ENCODE data around the gene CNNM4.

The CNNM4 gene

DNA sequence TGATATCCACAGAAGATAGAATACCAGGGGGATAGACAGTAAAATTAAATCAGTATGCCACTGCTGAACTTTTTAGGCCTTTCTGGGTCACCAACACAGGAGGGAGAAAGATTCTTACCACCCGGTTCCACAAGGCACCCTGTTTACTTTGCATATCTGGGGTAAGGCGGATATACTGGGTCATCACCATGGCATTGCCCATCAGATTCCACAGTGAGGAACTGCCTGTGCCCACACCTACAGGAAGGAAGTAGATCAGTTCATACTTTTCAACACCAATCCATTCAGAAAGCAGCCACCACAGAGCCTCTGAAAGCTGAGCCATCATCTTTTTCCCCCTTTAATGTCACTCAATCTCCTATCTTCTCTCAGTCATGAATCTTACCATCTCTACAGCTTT is 22.9 kb upstream of the CNNM4 start:
- Histone ChIP-seq H3K4me2 (ENCODE audit: low read length) (no peak overlapping the region), H3K36me3 (ENCODE audit: insufficient read depth, low read length) (peaks cover 24% of the 10 kb centered on the region), H3K9me3 (replicated peaks; ENCODE audit: low read length) (no peaks in the 10 kb centered on the region), H3K4me1 (ENCODE audit: control insufficient read depth, insufficient read depth, low read length) (peaks cover 5% of the 10 kb centered on the region), H3K27me3 (ENCODE audit: control insufficient read depth, insufficient read depth, low read length) (no peaks in the 10 kb centered on the region), H3K9ac (ENCODE audit: low read depth, low read length) (no peak overlapping the region), H3K4me3 (ENCODE audit: low read length) (no peak overlapping the region)

DNA sequence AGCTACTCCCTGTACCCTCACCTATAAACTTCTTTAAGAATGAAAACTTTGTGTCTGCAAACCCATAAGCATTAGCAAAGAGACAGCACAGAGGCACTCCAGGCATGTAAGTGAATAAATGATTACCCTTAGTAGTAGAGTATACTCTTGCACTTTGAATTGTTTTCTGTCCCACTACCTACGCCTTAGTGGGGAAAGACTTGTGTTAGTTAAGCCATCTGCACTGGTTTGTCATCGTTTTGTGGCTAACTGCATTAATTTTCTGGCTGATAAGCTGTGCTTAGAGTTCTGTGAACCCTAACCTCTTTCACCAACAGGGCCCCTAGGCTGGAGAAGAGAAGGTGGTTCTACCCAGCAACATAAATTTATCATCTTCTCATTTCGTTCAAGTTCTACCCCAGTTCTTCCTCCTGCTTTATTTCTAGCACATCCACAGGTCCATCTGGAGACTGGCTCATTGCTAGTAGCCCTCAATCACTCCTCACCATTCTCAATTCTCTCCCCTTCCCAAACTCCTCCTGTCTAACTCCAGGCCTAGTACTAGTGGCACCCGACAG is 21.5 kb upstream of the CNNM4 start:
- peak overlapping the region; percentile 79 for H3K4me3 ChIP-seq (ENCODE audit: low read length)
- no peaks in the 10 kb centered on the region for H3K9me3 ChIP-seq (replicated peaks; ENCODE audit: low read length)
- H3K4me1 ChIP-seq (ENCODE audit: control insufficient read depth, insufficient read depth, low read length): peaks cover 5% of the 10 kb centered on the region
- H3K27me3 ChIP-seq (ENCODE audit: control insufficient read depth, insufficient read depth, low read length): no peaks in the 10 kb centered on the region
- H3K9ac ChIP-seq (ENCODE audit: low read depth, low read length): peak overlapping the region; percentile 86
- H3K36me3 ChIP-seq (ENCODE audit: insufficient read depth, low read length): peaks cover 11% of the 10 kb centered on the region
- peak overlapping the region; percentile 78 for H3K4me2 ChIP-seq (ENCODE audit: low read length)

DNA sequence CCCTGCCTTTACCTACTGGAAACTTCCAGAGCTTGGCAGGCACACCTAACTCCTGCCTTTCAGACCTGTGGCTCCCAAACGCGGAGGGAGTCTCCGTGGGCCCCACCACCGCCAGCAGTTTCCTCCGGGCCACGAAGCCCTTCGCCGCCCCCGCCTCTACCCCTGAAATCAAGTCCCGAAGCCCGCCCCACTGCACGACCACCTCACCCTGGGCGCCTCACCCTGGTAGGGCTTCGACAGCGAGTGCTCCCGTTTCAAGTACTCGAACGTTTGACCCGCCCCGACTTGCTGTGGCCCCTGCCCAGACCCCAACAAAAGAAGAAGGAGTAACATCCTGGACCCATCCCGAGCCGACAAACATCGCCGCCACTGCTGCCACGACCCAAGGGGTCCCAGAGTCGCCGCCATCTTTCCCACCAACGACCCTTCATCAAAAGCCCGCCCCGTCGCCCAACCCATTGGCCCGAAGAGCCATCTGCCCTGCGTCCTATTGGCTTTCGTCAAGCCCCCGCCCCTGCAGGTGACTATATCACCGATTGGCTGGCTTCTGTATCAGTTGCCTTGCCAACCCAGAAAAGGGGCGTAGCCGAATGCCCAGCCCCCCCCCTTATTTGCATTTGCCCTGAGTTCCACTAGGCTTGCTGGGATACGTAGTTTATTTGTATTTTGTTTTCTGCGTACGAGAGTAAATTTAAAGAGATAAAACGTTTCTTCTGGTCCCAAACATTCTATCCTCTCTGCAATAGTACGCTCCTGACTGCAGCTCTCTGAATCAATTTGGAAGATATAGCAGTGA is 20.9 kb upstream of the CNNM4 start, which contains the start of gene LMAN2L:
LMAN2L (minus strand) TSS at position 432 of the 796 bp plus-strand sequence; CDS start at position 408, 24 bp downstream.
- no peaks in the 10 kb centered on the region for H3K9me3 ChIP-seq (replicated peaks; ENCODE audit: low read length)
- peaks cover 5% of the 10 kb centered on the region for H3K4me1 ChIP-seq (ENCODE audit: control insufficient read depth, insufficient read depth, low read length)
- H3K4me3 ChIP-seq (ENCODE audit: low read length): peak within 1 kb of the TSS; percentile 79
- peak within 1 kb of the TSS; percentile 86 for H3K9ac ChIP-seq (ENCODE audit: low read depth, low read length)
- H3K36me3 ChIP-seq (ENCODE audit: insufficient read depth, low read length): peaks cover 8% of the 10 kb centered on the region
- peaks cover under 1% of the 10 kb centered on the region for H3K27me3 ChIP-seq (ENCODE audit: control insufficient read depth, insufficient read depth, low read length)
- peak within 1 kb of the TSS; percentile 78 for H3K4me2 ChIP-seq (ENCODE audit: low read length)

DNA sequence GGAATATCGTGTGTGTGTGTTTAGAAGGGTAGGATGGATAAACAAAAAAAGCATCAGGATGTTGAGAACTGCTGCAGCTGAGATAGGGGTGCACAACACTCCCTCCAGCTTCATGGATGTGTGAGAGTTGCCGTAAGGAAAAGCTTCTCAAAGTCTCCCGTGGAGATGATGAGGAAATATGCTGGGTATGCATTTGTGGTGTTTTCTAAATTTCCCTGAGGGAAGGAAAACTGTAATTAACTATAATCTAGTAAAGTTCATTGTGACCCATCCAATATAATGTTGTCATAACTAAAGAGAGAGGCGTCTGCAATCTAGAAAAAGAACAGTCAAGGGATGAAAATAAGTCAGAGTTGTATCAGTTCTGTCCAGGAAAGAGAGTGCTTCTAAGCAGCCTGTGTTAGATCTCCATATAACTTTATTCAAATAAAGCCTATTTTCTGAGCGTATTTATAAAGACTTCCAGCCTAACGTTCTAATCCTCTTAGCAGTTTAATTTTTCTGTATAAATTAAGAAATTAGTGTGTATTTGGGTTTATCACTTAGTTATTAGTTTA is 13.6 kb upstream of the CNNM4 start:
- no peak overlapping the region for H3K4me2 ChIP-seq (ENCODE audit: low read length)

GRCh38 chr2:96751800-96752199 is 8.9 kb upstream of the CNNM4 start:
- H3K36me3 ChIP-seq (ENCODE audit: insufficient read depth, low read length): no peaks in the 10 kb centered on the region
- H3K9ac ChIP-seq (ENCODE audit: low read depth, low read length): no peak overlapping the region
- H3K27me3 ChIP-seq (ENCODE audit: control insufficient read depth, insufficient read depth, low read length): peaks cover 13% of the 10 kb centered on the region
- no peaks in the 10 kb centered on the region for H3K9me3 ChIP-seq (replicated peaks; ENCODE audit: low read length)
- H3K4me2 ChIP-seq (ENCODE audit: low read length): no peak overlapping the region
- no peaks in the 10 kb centered on the region for H3K4me1 ChIP-seq (ENCODE audit: control insufficient read depth, insufficient read depth, low read length)
- H3K4me3 ChIP-seq (ENCODE audit: low read length): no peak overlapping the region

More for the DNA sequence above, 13.6 kb upstream of the CNNM4 start:
- Histone ChIP-seq H3K27me3 (ENCODE audit: control insufficient read depth, insufficient read depth, low read length) (peaks cover 16% of the 10 kb centered on the region), H3K9me3 (replicated peaks; ENCODE audit: low read length) (no peaks in the 10 kb centered on the region), H3K4me3 (ENCODE audit: low read length) (no peak overlapping the region), H3K36me3 (ENCODE audit: insufficient read depth, low read length) (no peaks in the 10 kb centered on the region), H3K4me1 (ENCODE audit: control insufficient read depth, insufficient read depth, low read length) (no peaks in the 10 kb centered on the region), H3K9ac (ENCODE audit: low read depth, low read length) (no peak overlapping the region)

- Histone ChIP-seq H3K36me3 (ENCODE audit: insufficient read depth, low read length) (no peaks in the 10 kb centered on the region), H3K4me2 (ENCODE audit: low read length) (no peak overlapping the region), H3K9me3 (replicated peaks; ENCODE audit: low read length) (no peaks in the 10 kb centered on the region), H3K4me3 (ENCODE audit: low read length) (no peak overlapping the region), H3K9ac (ENCODE audit: low read depth, low read length) (no peak overlapping the region), H3K4me1 (ENCODE audit: control insufficient read depth, insufficient read depth, low read length) (no peaks in the 10 kb centered on the region), H3K27me3 (ENCODE audit: control insufficient read depth, insufficient read depth, low read length) (peaks cover 13% of the 10 kb centered on the region)
Measured at GRCh38 chr2:96753661-96754282, 6.9 kb upstream of the CNNM4 start.

GRCh38 chr2:96754317-96754716 is 6.4 kb upstream of the CNNM4 start:
- Histone ChIP-seq H3K4me3 (ENCODE audit: low read length) (no peak overlapping the region), H3K36me3 (ENCODE audit: insufficient read depth, low read length) (no peaks in the 10 kb centered on the region), H3K9me3 (replicated peaks; ENCODE audit: low read length) (no peaks in the 10 kb centered on the region), H3K9ac (ENCODE audit: low read depth, low read length) (no peak overlapping the region), H3K4me2 (ENCODE audit: low read length) (no peak overlapping the region), H3K27me3 (ENCODE audit: control insufficient read depth, insufficient read depth, low read length) (peaks cover 13% of the 10 kb centered on the region), H3K4me1 (ENCODE audit: control insufficient read depth, insufficient read depth, low read length) (no peaks in the 10 kb centered on the region)

GRCh38 chr2:96756788-96757476 is 3.8 kb upstream of the CNNM4 start:
- H3K9me3 ChIP-seq (replicated peaks; ENCODE audit: low read length): no peaks in the 10 kb centered on the region
- H3K4me2 ChIP-seq (ENCODE audit: low read length): no peak overlapping the region

DNA sequence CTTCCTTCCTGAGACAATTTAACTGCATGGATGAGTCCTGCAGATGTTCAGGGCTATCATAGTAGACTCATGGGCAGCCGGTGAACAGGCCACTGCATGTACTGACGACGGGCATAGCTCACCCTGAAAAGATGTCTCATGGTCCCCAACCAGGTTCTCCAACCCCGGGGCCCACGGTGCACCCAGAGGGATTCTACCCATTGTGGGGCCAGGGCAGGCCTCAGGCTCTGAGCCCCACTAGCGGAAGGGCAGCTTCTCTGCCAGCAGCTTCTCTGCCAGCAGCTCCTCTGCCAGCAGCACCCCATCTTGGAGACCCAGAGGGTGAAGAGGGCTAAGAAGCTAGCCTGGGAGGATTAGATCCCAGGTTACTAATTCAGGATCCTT is 3.2 kb upstream of the CNNM4 start:
- Histone ChIP-seq H3K9me3 (replicated peaks; ENCODE audit: low read length) (no peaks in the 10 kb centered on the region), H3K36me3 (ENCODE audit: insufficient read depth, low read length) (no peaks in the 10 kb centered on the region), H3K9ac (ENCODE audit: low read depth, low read length) (no peak overlapping the region), H3K4me2 (ENCODE audit: low read length) (no peak overlapping the region), H3K4me1 (ENCODE audit: control insufficient read depth, insufficient read depth, low read length) (peaks cover 21% of the 10 kb centered on the region), H3K4me3 (ENCODE audit: low read length) (no peak overlapping the region), H3K27me3 (ENCODE audit: control insufficient read depth, insufficient read depth, low read length) (peaks cover 8% of the 10 kb centered on the region)

More at GRCh38 chr2:96756788-96757476, 3.8 kb upstream of the CNNM4 start:
- no peaks in the 10 kb centered on the region for H3K36me3 ChIP-seq (ENCODE audit: insufficient read depth, low read length)
- H3K4me3 ChIP-seq (ENCODE audit: low read length): no peak overlapping the region
- no peak overlapping the region for H3K9ac ChIP-seq (ENCODE audit: low read depth, low read length)
- H3K4me1 ChIP-seq (ENCODE audit: control insufficient read depth, insufficient read depth, low read length): peaks cover 15% of the 10 kb centered on the region
- H3K27me3 ChIP-seq (ENCODE audit: control insufficient read depth, insufficient read depth, low read length): peaks cover 8% of the 10 kb centered on the region

DNA sequence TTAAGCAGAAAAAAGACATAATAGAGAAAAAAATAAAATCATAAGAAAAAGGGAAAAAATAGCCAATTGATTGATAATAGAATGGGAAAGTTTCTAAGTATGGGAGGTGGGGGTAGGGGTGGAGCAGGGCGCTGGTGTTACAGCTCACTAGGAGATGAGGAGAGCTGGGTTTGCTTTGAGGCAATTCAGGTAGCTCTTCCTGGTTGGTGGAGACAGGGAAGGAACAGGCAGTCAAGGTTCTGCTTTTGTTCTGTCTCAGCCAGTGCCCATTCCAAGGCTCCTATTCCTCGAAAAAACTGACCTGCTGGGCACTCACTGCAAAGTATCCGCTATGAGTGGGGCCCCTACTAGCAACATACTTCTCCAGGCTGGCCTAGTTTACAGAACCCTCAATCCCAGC is 1.7 kb upstream of the CNNM4 start:
- Histone ChIP-seq H3K27me3 (ENCODE audit: control insufficient read depth, insufficient read depth, low read length) (peaks cover 1% of the 10 kb centered on the region), H3K36me3 (ENCODE audit: insufficient read depth, low read length) (no peaks in the 10 kb centered on the region), H3K4me2 (ENCODE audit: low read length) (no peak overlapping the region), H3K9me3 (replicated peaks; ENCODE audit: low read length) (no peaks in the 10 kb centered on the region), H3K4me1 (ENCODE audit: control insufficient read depth, insufficient read depth, low read length) (peaks cover 35% of the 10 kb centered on the region), H3K9ac (ENCODE audit: low read depth, low read length) (no peak overlapping the region), H3K4me3 (ENCODE audit: low read length) (no peak overlapping the region)

GRCh38 chr2:96759548-96759947 is 1.2 kb upstream of the CNNM4 start:
- Histone ChIP-seq H3K36me3 (ENCODE audit: insufficient read depth, low read length) (no peaks in the 10 kb centered on the region), H3K9ac (ENCODE audit: low read depth, low read length) (no peak overlapping the region), H3K4me1 (ENCODE audit: control insufficient read depth, insufficient read depth, low read length) (peaks cover 39% of the 10 kb centered on the region), H3K9me3 (replicated peaks; ENCODE audit: low read length) (no peaks in the 10 kb centered on the region), H3K27me3 (ENCODE audit: control insufficient read depth, insufficient read depth, low read length) (no peaks in the 10 kb centered on the region), H3K4me3 (ENCODE audit: low read length) (no peak overlapping the region), H3K4me2 (ENCODE audit: low read length) (no peak overlapping the region)
